A549 (cell line): Measurements from ENCODE around the gene LYST. TPM values are rescaled to one million over a fixed set of nuclear protein-coding genes. Genes with fewer than 3 reads are reported as not detected.

Source experiments
- ATAC-seq, 2 experiments: fragments of 200-7000 bp in 1 of 2; fragments of >200 bp in 1 of 2; cut with Nextera tagmentation in 1 of 2; cut with Tn5 transposase in 1 of 2; 3 replicates each; pipeline versions ENCODE4 v1.8.0 to v1.9.1; 2018 to 2020; ENCODE audit warnings: mild to moderate bottlenecking in 1 of 2, moderate library complexity in 1 of 2
- CTCF ChIA-PET: fragments of 300-600 bp; sonication (Branson Sonifier 250); formaldehyde crosslinking; extraction: SDS; loops from one replicate; lab custom pipeline; 2021; ENCODE audit warnings: antibody characterized with exemption, inconsistent platforms; lab: Yijun Ruan, JAX
- POLR2A ChIA-PET: fragments of 350-600 bp; formaldehyde crosslinking; extraction: SDS; loops from one replicate; lab custom pipeline; 2021; ENCODE audit warnings: antibody characterized with exemption, inconsistent platforms; lab: Yijun Ruan, JAX
- DNase-seq, 2 experiments: peaks; one replicate each; pipeline versions ENCODE4 v3.0.0 to v3.0.0-alpha.2; 2011 to 2016; ENCODE audit warnings: low read depth in 1 of 2, low spot score in 1 of 2
- FAIRE-seq: peaks from 2 replicates; lab custom pipeline; 2011; peaks lifted over from hg19 to GRCh38; lab: Jason Lieb, UNC
- H3K27ac ChIP-seq, 2 experiments: fragments of >200 bp; sonication (Bioruptor Twin); formaldehyde crosslinking; 3 replicates each; pipeline ENCODE4 v1.5.1; 2016 to 2017
- H3K4me1 ChIP-seq: fragments of >200 bp; sonication (Bioruptor Twin); formaldehyde crosslinking; 3 replicates; pipeline ENCODE4 v1.6.1; 2016
- H3K4me2 ChIP-seq: fragments of >200 bp; sonication (Bioruptor Twin); formaldehyde crosslinking; 3 replicates; pipeline ENCODE4 v1.6.1; 2016
- H3K4me3 ChIP-seq: fragments of >200 bp; sonication (Bioruptor Twin); formaldehyde crosslinking; 3 replicates; pipeline ENCODE4 v1.5.1; 2016
- H3K9me3 ChIP-seq: fragments of >200 bp; sonication (Bioruptor Twin); formaldehyde crosslinking; 3 replicates; pipeline ENCODE4 v1.6.1; 2016
- CBX8 ChIP-seq: fragments of 200-600 bp; sonication (generic); IDR thresholded peaks from 2 replicates; pipeline ENCODE4 v1.6.1; 2016
- EHF ChIP-seq: fragments of 250-450 bp; sonication (Bioruptor Pico); IDR thresholded peaks from 2 replicates; pipeline ENCODE4 v1.5.0; 2020; ENCODE audit warnings: mild to moderate bottlenecking
- ELK1 ChIP-seq: fragments of 150-350 bp; IDR thresholded peaks from 2 replicates; pipeline ENCODE4 v1.6.1; 2014; ENCODE audit warnings: low read depth, mild to moderate bottlenecking, low read length
- FOSL2 ChIP-seq, 2 experiments: fragments of 450-650 bp in 1 of 2; fragments of >200 bp in 1 of 2; sonication (Bioruptor Twin) in 1 of 2; formaldehyde crosslinking; IDR thresholded peaks; 2 replicates each; pipeline versions ENCODE4 v1.5.0 to v1.6.1; 2016 to 2020; ENCODE audit warnings: mild to moderate bottlenecking in 1 of 2, moderate library complexity in 1 of 2
- FOXS1 ChIP-seq: fragments of 250-450 bp; sonication (Bioruptor Pico); IDR thresholded peaks from 2 replicates; pipeline ENCODE4 v1.5.0; 2020; ENCODE audit warnings: mild to moderate bottlenecking, moderate library complexity
- HDAC2 ChIP-seq: fragments of 200-600 bp; sonication (generic); IDR thresholded peaks from 2 replicates; pipeline ENCODE4 v1.6.1; 2016
- HOXA7 ChIP-seq: fragments of 250-450 bp; sonication (Bioruptor Pico); IDR thresholded peaks from 2 replicates; pipeline ENCODE4 v1.5.0; 2020; ENCODE audit warnings: mild to moderate bottlenecking, moderate library complexity
- JUN ChIP-seq, 2 experiments: fragments of >200 bp; sonication (Bioruptor Twin); formaldehyde crosslinking; IDR thresholded peaks; 2 replicates in 1 of 2; 3 replicates in 1 of 2; pipeline ENCODE4 v1.6.1; 2016 to 2017
- KDM1A ChIP-seq: fragments of 200-600 bp; sonication (generic); IDR thresholded peaks from 2 replicates; pipeline ENCODE4 v1.6.1; 2016; ENCODE audit warnings: low read depth, mild to moderate bottlenecking
- MAFK ChIP-seq: fragments of 450-650 bp; IDR thresholded peaks from 2 replicates; pipeline ENCODE4 v1.6.1; 2014; ENCODE audit not compliant: partially characterized antibody
- MAZ ChIP-seq: fragments of 150-350 bp; IDR thresholded peaks from 2 replicates; pipeline ENCODE4 v1.6.1; 2014; ENCODE audit warnings: antibody characterized with exemption, low read depth, low read length, borderline replicate concordance
- NFE2L2 ChIP-seq: fragments of 150-350 bp; conservative IDR thresholded peaks from 2 replicates; pipeline ENCODE4 v1.6.1; 2014; ENCODE audit warnings: low read length
- PHF8 ChIP-seq: fragments of 200-600 bp; sonication (generic); IDR thresholded peaks from 2 replicates; pipeline ENCODE4 v1.6.1; 2016; ENCODE audit warnings: low read depth, mild to moderate bottlenecking, antibody characterized with exemption, moderate library complexity, borderline replicate concordance
- POLR2A ChIP-seq: IDR thresholded peaks from 2 replicates; pipeline ENCODE4 v1.6.1; 2012; ENCODE audit warnings: mild to moderate bottlenecking, low read length
- RAD21 ChIP-seq, 2 experiments: fragments of >200 bp in 1 of 2; sonication (Bioruptor Twin) in 1 of 2; formaldehyde crosslinking in 1 of 2; IDR thresholded peaks in 1 of 2; conservative IDR thresholded peaks in 1 of 2; 2 replicates in 1 of 2; 3 replicates in 1 of 2; pipeline ENCODE4 v1.6.1; 2012 to 2018; ENCODE audit warnings: inconsistent platforms in 1 of 2
- RARB ChIP-seq: fragments of 250-450 bp; sonication (Bioruptor Pico); IDR thresholded peaks from 2 replicates; pipeline ENCODE4 v1.8.0; 2021; ENCODE audit warnings: mild to moderate bottlenecking, moderate library complexity
- REST ChIP-seq: fragments of 200-600 bp; sonication (generic); IDR thresholded peaks from 2 replicates; pipeline ENCODE4 v1.6.1; 2016; ENCODE audit warnings: antibody characterized with exemption, mild to moderate bottlenecking, moderate library complexity
- SMC3 ChIP-seq: fragments of >200 bp; sonication (Bioruptor Twin); formaldehyde crosslinking; IDR thresholded peaks from 3 replicates; pipeline ENCODE4 v1.6.1; 2018; ENCODE audit warnings: inconsistent platforms
- TFCP2L1 ChIP-seq: fragments of 250-450 bp; sonication (Bioruptor Pico); IDR thresholded peaks from 2 replicates; pipeline ENCODE4 v1.5.0; 2021; ENCODE audit warnings: mild to moderate bottlenecking
- TP53 ChIP-seq: fragments of 250-450 bp; sonication (Bioruptor Pico); IDR thresholded peaks from 2 replicates; pipeline ENCODE4 v1.5.0; 2021; ENCODE audit warnings: mild to moderate bottlenecking, moderate library complexity
- ZC3H11A ChIP-seq: fragments of 450-650 bp; IDR thresholded peaks from 2 replicates; pipeline ENCODE4 v1.6.1; 2014; ENCODE audit warnings: antibody characterized with exemption, mild to moderate bottlenecking
- ZFP36 ChIP-seq: fragments of 450-650 bp; IDR thresholded peaks from 2 replicates; pipeline ENCODE4 v1.6.1; 2014; ENCODE audit warnings: borderline replicate concordance; ENCODE audit not compliant: partially characterized antibody
- ZNF302 ChIP-seq: fragments of 250-450 bp; sonication (Bioruptor Pico); IDR thresholded peaks from 2 replicates; pipeline ENCODE4 v1.9.0; 2021; ENCODE audit warnings: inconsistent platforms, mild to moderate bottlenecking, moderate library complexity
- ZSCAN20 ChIP-seq: fragments of 250-450 bp; sonication (Bioruptor Pico); IDR thresholded peaks from 2 replicates; pipeline ENCODE4 v1.8.0; 2022; ENCODE audit warnings: mild to moderate bottlenecking, moderate library complexity
- WGBS: methylation state at CpG from one replicate; pipeline ENCODE4 v1.1.6; 2017; ENCODE audit errors: missing lambda C conversion rate; 5-methylcytosine and 5-hydroxymethylcytosine counted together
- polyA plus RNA-seq, 4 experiments: library from polyadenylated mRNA; depleted of rRNA in 3 of 4; stranded (reverse); fragments of >200 nt; fragmentation: RNase III in 1 of 4; extraction: RNeasy Plus Mini Kit Qiagen cat#74134 plus additional on column Dnase treatment in 1 of 4; gene quantifications; 2 replicates in 3 of 4; 3 replicates in 1 of 4; pipeline ENCODE4 v1.2.3, GENCODE V29; 2011 to 2017
- TF ChIP-seq, protein P1 (sequence below): fragments of 450-650 bp; IDR thresholded peaks from 2 replicates; pipeline ENCODE4 v1.6.1; 2014; ENCODE audit warnings: antibody characterized with exemption

LYST gene
- polyA plus RNA-seq, 2 of the 4 experiments (the other 2 are of a cell fraction) = 2.5 to 9.4 TPM

DNA sequence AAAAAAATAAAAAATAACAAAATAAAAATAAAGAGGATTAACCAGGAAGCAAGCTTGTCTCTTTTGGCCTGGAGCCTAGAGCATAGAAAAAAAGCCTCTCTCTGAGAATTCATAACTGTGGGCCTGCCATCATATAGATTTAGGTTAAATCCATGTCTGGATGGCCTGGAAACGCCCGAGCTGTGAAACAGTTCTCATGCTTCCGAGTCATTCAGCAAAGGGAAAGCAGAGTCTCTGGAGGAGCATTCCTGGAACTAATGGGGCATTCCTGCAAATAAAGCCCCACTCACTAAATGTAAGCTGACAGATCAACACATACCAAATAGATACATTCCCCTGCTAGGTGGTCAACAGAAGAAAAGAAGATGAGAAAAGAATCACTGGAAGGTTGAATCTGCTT, 141.3 kb downstream of the LYST start (continued):
- no peak for TF ChIP-seq FOSL2 (IDR thresholded peaks at IDR 0.05)
- no peak for TF ChIP-seq FOSL2 (CRISPR knock-in tag; IDR thresholded peaks at IDR 0.05)

DNA sequence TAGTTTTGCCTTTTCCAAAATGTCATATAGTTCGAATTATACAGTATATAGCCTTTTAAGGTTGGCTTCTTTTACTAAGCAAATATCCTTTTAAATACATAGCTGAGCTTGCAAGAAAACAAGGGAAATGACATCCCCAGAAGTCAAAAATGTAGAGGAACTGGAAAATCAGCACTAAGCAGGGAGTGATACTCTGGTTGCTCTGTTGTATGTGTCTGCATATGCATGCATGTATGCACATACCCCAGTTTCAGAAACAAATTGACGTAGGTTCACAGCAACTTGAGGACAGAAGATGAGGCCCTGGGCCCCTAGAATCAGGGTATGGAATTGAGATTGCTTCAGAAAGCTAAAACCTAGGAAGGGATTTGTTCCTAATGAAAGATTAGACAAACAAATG, 142.0 kb downstream of the LYST start:
- H3K4me3 ChIP-seq = no peak overlapping the region
- ChIA-PET POLR2A (no interaction called here), CTCF (no interaction called here)
- no peak overlapping the region for H3K27ac ChIP-seq
- no peak overlapping the region for H3K4me2 ChIP-seq
- no peak for TF ChIP-seq CBX8
- no peak for TF ChIP-seq ZSCAN20 (CRISPR knock-in tag)
- TF ChIP-seq TP53 (CRISPR knock-in tag) = no peak
- TF ChIP-seq REST = no peak
- TF ChIP-seq ZC3H11A = no peak
- no peak for TF ChIP-seq KDM1A
- no peak for TF ChIP-seq TFCP2L1 (CRISPR knock-in tag)
- TF ChIP-seq FOSL2 (IDR thresholded peaks at IDR 0.05) = no peak
- TF ChIP-seq FOSL2 (CRISPR knock-in tag; IDR thresholded peaks at IDR 0.05) = no peak
- no peak for TF ChIP-seq JUN (IDR thresholded peaks at IDR 0.05)
- TF ChIP-seq HOXA7 = no peak
- TF ChIP-seq FOXS1 = no peak
- no peak for TF ChIP-seq MAZ
- no peak for TF ChIP-seq MAFK
- TF ChIP-seq, protein P1, sequence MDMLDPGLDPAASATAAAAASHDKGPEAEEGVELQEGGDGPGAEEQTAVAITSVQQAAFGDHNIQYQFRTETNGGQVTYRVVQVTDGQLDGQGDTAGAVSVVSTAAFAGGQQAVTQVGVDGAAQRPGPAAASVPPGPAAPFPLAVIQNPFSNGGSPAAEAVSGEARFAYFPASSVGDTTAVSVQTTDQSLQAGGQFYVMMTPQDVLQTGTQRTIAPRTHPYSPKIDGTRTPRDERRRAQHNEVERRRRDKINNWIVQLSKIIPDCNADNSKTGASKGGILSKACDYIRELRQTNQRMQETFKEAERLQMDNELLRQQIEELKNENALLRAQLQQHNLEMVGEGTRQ = no peak
- no peak for TF ChIP-seq POLR2A
- TF ChIP-seq, all 56 proteins: peak for 0
- WGBS = 88% methylated on average over 2 of the region's 2 CpGs
- no peak for FAIRE-seq
- ATAC-seq = no peak
- DNase-seq = no peak
- no peaks in the 10 kb centered on the region for H3K9me3 ChIP-seq
- H3K4me1 ChIP-seq = no peaks in the 10 kb centered on the region

DNA sequence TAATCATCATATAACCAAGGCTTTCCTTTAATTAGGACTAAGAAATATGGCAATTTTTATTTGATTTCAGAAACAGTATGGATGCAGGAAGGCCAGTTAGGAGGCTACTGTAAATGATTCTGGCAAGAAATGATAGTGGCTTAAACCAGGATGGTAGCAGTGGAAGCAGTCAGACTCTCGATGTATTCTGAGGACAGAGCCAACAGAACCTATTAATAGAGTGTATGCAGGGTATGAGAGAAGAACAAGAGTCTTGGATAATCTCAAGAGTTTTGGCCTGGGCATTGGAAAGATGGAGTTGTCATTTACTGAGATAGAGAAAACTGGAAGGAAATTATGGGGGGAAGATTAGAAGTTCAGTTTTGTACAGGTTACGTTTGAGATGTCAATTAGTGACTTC, 143.8 kb downstream of the LYST start:
- Histone ChIP-seq H3K4me1 (no peaks in the 10 kb centered on the region), H3K9me3 (no peaks in the 10 kb centered on the region), H3K4me3 (no peak overlapping the region), H3K4me2 (no peak overlapping the region), H3K27ac (no peak overlapping the region)
- no peak for TF ChIP-seq SMC3
- TF ChIP-seq NFE2L2 = no peak
- TF ChIP-seq ZFP36 = no peak
- DNase-seq (no peak), ATAC-seq (no peak), FAIRE-seq (no peak)
- ChIA-PET POLR2A (no interaction called here), CTCF (no interaction called here)
- 87% methylated on average over 2 of the region's 2 CpGs for WGBS

DNA sequence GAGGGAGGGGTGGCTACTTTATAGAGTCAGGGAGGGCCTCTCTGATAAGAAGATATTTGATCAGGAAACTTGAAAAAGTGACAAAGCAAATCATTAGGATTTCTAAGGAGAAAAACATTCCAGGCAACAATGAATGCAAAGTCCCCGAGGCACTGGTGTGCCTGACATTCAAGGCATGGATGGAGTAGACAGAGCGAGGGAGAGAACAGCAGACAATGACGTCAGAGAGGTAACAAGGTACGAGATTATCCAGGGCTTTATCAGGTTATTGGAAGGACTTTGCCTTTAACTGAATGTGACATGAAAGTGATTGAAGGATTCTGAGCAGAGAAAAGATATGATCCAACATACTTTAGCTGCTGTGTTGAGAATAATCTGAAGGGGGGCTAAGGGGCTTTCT, 144.7 kb downstream of the LYST start:
- H3K4me3 ChIP-seq = no peak overlapping the region
- ChIA-PET POLR2A (no interaction called here), CTCF (no interaction called here)
- no peak for DNase-seq
- ATAC-seq = no peak
- no peak overlapping the region for H3K4me2 ChIP-seq
- H3K27ac ChIP-seq = no peak overlapping the region
- WGBS = 86% methylated on average over 4 of the region's 4 CpGs
- TF ChIP-seq EHF (CRISPR knock-in tag) (no peak), ZNF302 (CRISPR knock-in tag) (no peak), ELK1 (no peak), PHF8 (no peak), RARB (CRISPR knock-in tag) (no peak), RAD21 (conservative IDR thresholded peaks at IDR 0.05 in 1 of 2, IDR thresholded peaks at IDR 0.05 in 1 of 2) (no peak), POLR2A (no peak), FOXS1 (no peak), ZSCAN20 (CRISPR knock-in tag) (no peak), REST (no peak), TP53 (CRISPR knock-in tag) (no peak), KDM1A (no peak), HDAC2 (no peak)
- no peak for FAIRE-seq
- no peaks in the 10 kb centered on the region for H3K4me1 ChIP-seq
- H3K9me3 ChIP-seq = no peaks in the 10 kb centered on the region
